ENCODE measurements around the gene NACA2.
"Not testable (repeated sequence)": the region's sequence is repeated elsewhere in the genome, so short reads cannot be mapped to it uniquely, and the experiment has no call there.

Gene NACA2

DNA sequence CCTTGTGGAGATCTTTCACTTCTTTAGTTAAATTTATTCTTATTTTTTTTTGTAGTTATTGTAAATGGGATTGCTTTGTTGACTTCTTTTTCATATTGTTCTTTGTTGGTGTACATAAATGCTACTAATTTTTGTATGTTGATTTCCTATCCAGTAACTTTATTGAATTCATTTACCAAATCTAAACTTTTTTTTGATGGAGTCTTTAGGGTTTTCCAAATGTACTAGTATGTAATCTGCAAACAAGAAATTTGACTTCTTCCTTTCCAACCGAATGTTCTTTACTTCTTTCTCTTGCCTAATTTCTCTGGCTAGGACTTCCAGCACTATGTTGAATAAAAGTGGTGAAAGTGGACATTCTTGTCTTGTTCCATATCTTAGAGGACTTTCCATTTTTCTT, 41.8 kb upstream of the NACA2 start:
- TF ChIP-seq CTCF (IDR thresholded peaks at IDR 0.05; ENCODE audit: low read depth, low read length) = no peak
- DNase-seq = no peak
- no peak overlapping the region for H3K4me3 ChIP-seq (ENCODE audit: low read depth, low read length)
- H3K9me3 ChIP-seq = no peaks in the 10 kb centered on the region
- H3K4me1 ChIP-seq = no peaks in the 10 kb centered on the region
- no peaks in the 10 kb centered on the region for H3K36me3 ChIP-seq
- H3K27me3 ChIP-seq = no peaks in the 10 kb centered on the region

GRCh38 chr17:61631800-61632199, 40.8 kb upstream of the NACA2 start:
- Histone ChIP-seq H3K27me3 (no peaks in the 10 kb centered on the region), H3K36me3 (no peaks in the 10 kb centered on the region), H3K9me3 (no peaks in the 10 kb centered on the region), H3K4me1 (no peaks in the 10 kb centered on the region), H3K4me3 (ENCODE audit: low read depth, low read length) (no peak overlapping the region)
- TF ChIP-seq CTCF (IDR thresholded peaks at IDR 0.05; ENCODE audit: low read depth, low read length) = no peak
- no peak for DNase-seq

- not testable (repeated sequence) for DNase-seq; H3K27me3 ChIP-seq; H3K4me3 ChIP-seq (ENCODE audit: low read depth, low read length); H3K4me1 ChIP-seq; H3K36me3 ChIP-seq; H3K9me3 ChIP-seq
These were observed 37.1 kb upstream of the NACA2 start for GRCh38 chr17:61628158-61628557.

DNA sequence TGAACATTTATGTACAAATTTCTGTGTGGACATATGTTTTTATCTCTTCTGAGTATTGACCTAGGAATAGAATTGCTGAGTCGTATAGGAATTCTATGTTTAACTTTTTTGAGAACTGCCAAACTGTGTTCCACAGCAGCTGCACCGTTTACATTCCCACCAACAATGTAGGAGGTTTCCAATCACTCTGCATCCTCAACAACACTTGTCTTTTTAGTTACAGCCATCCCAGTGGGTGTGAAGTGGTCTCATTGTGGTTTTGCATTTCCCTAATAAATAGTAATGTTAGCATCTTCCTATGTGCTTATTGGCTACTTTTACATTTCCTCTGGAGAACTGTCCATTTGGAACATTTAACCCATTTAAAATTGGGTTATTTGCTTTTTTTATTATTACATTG, 36.6 kb upstream of the NACA2 start:
- H3K36me3 ChIP-seq = no peaks in the 10 kb centered on the region
- no peak overlapping the region for H3K4me3 ChIP-seq (ENCODE audit: low read depth, low read length)
- DNase-seq = no peak
- H3K4me1 ChIP-seq = no peaks in the 10 kb centered on the region
- no peaks in the 10 kb centered on the region for H3K9me3 ChIP-seq
- no peaks in the 10 kb centered on the region for H3K27me3 ChIP-seq
- no peak for TF ChIP-seq CTCF (IDR thresholded peaks at IDR 0.05; ENCODE audit: low read depth, low read length)

- no peaks in the 10 kb centered on the region for H3K36me3 ChIP-seq
- H3K27me3 ChIP-seq = no peaks in the 10 kb centered on the region
- no peak overlapping the region for H3K4me3 ChIP-seq (ENCODE audit: low read depth, low read length)
- TF ChIP-seq CTCF (IDR thresholded peaks at IDR 0.05; ENCODE audit: low read depth, low read length) = no peak
- H3K4me1 ChIP-seq = no peaks in the 10 kb centered on the region
- no peaks in the 10 kb centered on the region for H3K9me3 ChIP-seq
- DNase-seq = no peak
These were observed 36.1 kb upstream of the NACA2 start for GRCh38 chr17:61627125-61627524.

DNA sequence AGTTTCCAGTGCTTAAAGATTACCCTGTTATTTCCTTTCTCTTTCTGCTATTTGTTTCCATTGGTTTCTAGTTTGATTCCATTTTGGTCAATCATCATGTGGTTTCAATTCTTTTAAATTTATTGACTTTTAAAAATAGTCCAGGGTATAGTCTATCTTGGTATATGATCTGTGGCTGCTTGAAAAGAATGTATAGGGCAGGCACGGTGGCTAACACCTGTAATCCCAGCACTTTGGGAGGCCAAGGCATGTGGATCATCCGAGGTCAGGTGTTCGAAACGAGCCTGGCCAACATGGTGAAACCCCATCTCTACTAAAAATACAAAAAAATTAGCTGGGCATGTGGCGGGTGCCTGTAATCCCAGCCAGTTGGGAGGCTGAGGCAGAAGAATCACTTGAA, 34.5 kb upstream of the NACA2 start:
- no peak overlapping the region for H3K4me3 ChIP-seq (ENCODE audit: low read depth, low read length)
- H3K9me3 ChIP-seq = no peaks in the 10 kb centered on the region
- no peaks in the 10 kb centered on the region for H3K4me1 ChIP-seq
- no peak for TF ChIP-seq CTCF (IDR thresholded peaks at IDR 0.05; ENCODE audit: low read depth, low read length)
- no peaks in the 10 kb centered on the region for H3K36me3 ChIP-seq
- H3K27me3 ChIP-seq = no peaks in the 10 kb centered on the region
- no peak for DNase-seq

GRCh38 chr17:61624951-61625350, 33.9 kb upstream of the NACA2 start:
- no peak overlapping the region for H3K4me3 ChIP-seq (ENCODE audit: low read depth, low read length)
- H3K27me3 ChIP-seq = no peaks in the 10 kb centered on the region
- no peaks in the 10 kb centered on the region for H3K9me3 ChIP-seq
- no peaks in the 10 kb centered on the region for H3K36me3 ChIP-seq
- no peak for TF ChIP-seq CTCF (IDR thresholded peaks at IDR 0.05; ENCODE audit: low read depth, low read length)
- no peaks in the 10 kb centered on the region for H3K4me1 ChIP-seq
- DNase-seq = no peak

Data from BE2C (cell line).